Measurements from ENCODE around the gene PPP1R12B. TPM values are rescaled to one million over a fixed set of nuclear protein-coding genes. Genes with fewer than 3 reads are reported as not detected.
"Not testable (repeated sequence)": the region's sequence is repeated elsewhere in the genome, so short reads cannot be mapped to it uniquely, and the experiment has no call there.

The PPP1R12B gene
- polyA plus RNA-seq, 1 experiment, result 38.6 TPM

DNA sequence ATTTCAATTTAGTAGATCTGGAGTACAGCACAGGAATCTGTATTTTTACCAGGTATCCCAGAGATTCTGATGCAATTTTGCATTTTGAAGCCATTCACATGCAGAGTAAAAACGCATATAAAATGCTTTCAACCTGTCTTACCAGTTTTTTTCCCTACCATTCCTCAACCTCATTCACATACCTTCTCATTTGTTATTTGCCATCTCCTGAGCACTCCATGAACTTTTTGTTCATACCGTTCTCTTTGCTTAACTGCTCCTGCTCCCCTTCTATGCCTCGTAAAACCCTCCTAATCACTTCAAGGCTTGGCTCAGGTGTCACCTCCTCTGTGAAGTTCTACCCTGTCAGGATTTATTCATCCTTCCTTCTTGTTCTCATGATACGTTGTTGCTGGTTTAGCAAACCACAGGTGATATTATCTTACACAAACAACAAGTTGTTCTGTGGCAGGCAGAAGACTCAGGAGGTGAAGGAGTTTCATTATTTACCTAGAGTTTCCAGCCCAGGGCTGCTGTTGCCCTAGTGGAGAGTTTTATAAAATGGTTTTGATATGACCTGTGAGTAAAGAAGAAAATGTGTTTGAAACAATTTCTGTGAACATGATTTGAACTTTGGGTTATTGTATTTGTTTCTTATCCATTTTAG lies 31.5 kb downstream of the PPP1R12B start:
- POLR2A ChIA-PET; H3K27me3 ChIP-seq (ENCODE audit: control insufficient read depth, insufficient read depth, low read length); H3K4me3 ChIP-seq (ENCODE audit: low read depth, low read length); DNase-seq (ENCODE audit: low read depth, low spot score); H3K27ac ChIP-seq (ENCODE audit: low read depth, low read length); H3K9me3 ChIP-seq (ENCODE audit: control insufficient read depth, insufficient read depth, low read length); CTCF ChIA-PET: not testable (repeated sequence)
- TF ChIP-seq, protein P1, sequence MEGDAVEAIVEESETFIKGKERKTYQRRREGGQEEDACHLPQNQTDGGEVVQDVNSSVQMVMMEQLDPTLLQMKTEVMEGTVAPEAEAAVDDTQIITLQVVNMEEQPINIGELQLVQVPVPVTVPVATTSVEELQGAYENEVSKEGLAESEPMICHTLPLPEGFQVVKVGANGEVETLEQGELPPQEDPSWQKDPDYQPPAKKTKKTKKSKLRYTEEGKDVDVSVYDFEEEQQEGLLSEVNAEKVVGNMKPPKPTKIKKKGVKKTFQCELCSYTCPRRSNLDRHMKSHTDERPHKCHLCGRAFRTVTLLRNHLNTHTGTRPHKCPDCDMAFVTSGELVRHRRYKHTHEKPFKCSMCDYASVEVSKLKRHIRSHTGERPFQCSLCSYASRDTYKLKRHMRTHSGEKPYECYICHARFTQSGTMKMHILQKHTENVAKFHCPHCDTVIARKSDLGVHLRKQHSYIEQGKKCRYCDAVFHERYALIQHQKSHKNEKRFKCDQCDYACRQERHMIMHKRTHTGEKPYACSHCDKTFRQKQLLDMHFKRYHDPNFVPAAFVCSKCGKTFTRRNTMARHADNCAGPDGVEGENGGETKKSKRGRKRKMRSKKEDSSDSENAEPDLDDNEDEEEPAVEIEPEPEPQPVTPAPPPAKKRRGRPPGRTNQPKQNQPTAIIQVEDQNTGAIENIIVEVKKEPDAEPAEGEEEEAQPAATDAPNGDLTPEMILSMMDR (IDR thresholded peaks at IDR 0.05; ENCODE audit: low read depth, low read length), result 0 out of 2 replicates have a peak, but pooled peaks have one; percentile 16

DNA sequence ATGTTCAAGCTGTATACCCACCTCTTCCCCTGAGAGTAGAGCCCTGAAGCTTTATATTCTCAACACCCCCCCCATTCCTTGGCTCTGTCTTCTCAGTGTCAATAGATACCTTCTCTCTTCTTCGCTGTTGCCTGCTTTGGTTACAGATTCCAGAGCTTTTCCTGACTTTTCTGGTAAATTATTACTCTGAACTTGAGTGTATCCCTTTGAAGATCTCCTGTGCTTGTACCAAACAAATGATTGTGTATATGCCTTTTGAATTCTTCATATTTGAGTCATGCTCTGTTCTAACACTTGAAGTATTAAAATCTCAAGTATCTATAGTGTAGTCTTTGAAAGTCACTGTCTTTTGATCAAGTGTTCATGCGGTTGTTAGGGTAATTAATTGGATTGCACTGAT lies 32.0 kb downstream of the PPP1R12B start:
- H3K27ac ChIP-seq (ENCODE audit: low read depth, low read length); H3K4me3 ChIP-seq (ENCODE audit: low read depth, low read length); H3K27me3 ChIP-seq (ENCODE audit: control insufficient read depth, insufficient read depth, low read length); CTCF ChIA-PET; DNase-seq (ENCODE audit: low read depth, low spot score); H3K9me3 ChIP-seq (ENCODE audit: control insufficient read depth, insufficient read depth, low read length); POLR2A ChIA-PET: not testable (repeated sequence)

DNA sequence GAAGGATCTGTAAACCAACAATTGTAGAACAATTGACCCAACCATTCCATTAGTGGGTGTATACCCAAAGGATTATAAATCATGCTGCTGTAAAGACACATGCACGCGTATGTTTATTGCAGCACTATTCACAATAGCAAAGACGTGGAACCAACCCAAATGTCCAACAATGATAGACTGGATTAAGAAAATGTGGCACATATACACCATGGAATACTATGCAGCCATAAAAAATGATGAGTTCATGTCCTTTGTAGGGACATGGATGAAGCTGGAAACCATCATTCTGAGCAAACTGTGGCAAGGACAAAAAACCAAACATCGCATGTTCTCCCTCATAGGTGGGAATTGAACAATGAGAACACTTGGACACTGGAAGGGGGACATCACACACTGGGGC lies 33.4 kb downstream of the PPP1R12B start:
- H3K9me3 ChIP-seq (ENCODE audit: control insufficient read depth, insufficient read depth, low read length); DNase-seq (ENCODE audit: low read depth, low spot score); POLR2A ChIA-PET; H3K27me3 ChIP-seq (ENCODE audit: control insufficient read depth, insufficient read depth, low read length); H3K27ac ChIP-seq (ENCODE audit: low read depth, low read length); CTCF ChIA-PET; H3K4me3 ChIP-seq (ENCODE audit: low read depth, low read length): not testable (repeated sequence)

DNA sequence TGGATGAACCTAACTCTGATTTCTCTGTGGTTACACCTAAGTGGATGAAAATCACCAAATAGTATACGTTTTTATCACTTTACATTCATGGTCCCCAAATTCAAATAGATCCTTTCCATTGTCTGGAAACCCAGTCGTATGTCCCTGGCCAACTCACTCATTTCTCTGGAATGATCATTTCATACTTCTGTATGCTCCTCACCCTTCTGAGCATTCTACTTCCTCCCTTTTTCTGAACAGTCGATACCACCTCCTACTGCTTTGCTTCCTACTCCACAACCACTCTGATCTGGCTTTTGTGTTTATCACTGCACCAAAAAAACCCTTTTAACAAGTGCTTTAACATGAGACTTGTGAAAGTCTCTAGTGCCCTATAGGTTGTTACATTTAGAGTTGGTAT lies 47.3 kb downstream of the PPP1R12B start:
- H3K9me3 ChIP-seq (ENCODE audit: control insufficient read depth, insufficient read depth, low read length); CTCF ChIA-PET; POLR2A ChIA-PET; DNase-seq (ENCODE audit: low read depth, low spot score); H3K4me3 ChIP-seq (ENCODE audit: low read depth, low read length); H3K27me3 ChIP-seq (ENCODE audit: control insufficient read depth, insufficient read depth, low read length); H3K27ac ChIP-seq (ENCODE audit: low read depth, low read length): not testable (repeated sequence)

DNA sequence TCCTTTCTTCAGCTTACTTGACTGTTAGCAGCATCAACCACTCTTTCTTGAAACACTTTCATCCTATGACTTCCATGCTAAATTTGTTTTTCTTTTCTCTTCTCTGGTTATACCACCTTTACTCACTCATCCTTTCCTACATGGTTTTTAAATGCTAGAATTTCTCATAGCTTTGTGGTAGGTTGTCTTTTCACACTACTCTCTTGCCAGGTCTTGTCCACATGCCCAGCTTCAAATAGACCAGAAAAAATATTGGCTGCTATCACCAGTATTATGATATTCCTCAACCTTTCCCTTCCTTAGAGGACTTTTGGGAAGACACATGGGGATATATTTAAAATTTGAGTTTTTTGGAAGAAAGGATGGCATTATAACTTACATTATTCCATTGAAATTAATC lies 48.8 kb downstream of the PPP1R12B start:
- POLR2A ChIA-PET, result no interaction called here
- no peak for DNase-seq (ENCODE audit: low read depth, low spot score)
- Histone ChIP-seq H3K9me3 (ENCODE audit: control insufficient read depth, insufficient read depth, low read length) (no peaks in the 10 kb centered on the region), H3K27me3 (ENCODE audit: control insufficient read depth, insufficient read depth, low read length) (no peaks in the 10 kb centered on the region), H3K4me3 (ENCODE audit: low read depth, low read length) (no peak overlapping the region), H3K27ac (ENCODE audit: low read depth, low read length) (no peak overlapping the region)
- TF ChIP-seq, protein P1 (IDR thresholded peaks at IDR 0.05; ENCODE audit: low read depth, low read length), result no peak
- CTCF ChIA-PET, result interaction anchor here (1.5 kb wide), 1 partner anchor 203 kb away, joined by 3 read pairs; no protein-coding TSS in a partner anchor

DNA sequence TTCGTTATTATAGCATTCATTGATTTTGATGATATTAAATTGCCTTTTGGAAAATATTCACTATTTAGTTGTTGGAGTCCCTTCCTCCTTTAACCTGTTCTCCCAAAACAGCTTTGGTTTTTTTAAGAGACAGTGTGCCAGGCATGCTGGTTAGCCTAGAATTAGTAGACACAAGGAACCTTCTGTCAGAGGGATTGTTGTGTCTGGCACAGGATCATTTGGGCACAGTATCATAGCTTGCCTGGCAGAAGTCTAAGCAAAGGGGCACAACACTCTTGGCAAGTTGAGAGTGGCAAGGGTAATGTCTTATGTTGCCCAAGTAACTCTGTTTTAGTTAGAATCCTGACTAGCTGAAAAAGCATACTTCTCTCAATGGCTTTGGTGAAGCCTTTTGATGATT lies 49.9 kb downstream of the PPP1R12B start:
- DNase-seq (ENCODE audit: low read depth, low spot score); H3K27ac ChIP-seq (ENCODE audit: low read depth, low read length); POLR2A ChIA-PET; H3K9me3 ChIP-seq (ENCODE audit: control insufficient read depth, insufficient read depth, low read length); H3K27me3 ChIP-seq (ENCODE audit: control insufficient read depth, insufficient read depth, low read length); H3K4me3 ChIP-seq (ENCODE audit: low read depth, low read length): not testable (repeated sequence)
- CTCF ChIA-PET, result interaction anchor here (1.5 kb wide), 1 partner anchor 202 kb away, joined by 3 read pairs; no protein-coding TSS in a partner anchor

DNA sequence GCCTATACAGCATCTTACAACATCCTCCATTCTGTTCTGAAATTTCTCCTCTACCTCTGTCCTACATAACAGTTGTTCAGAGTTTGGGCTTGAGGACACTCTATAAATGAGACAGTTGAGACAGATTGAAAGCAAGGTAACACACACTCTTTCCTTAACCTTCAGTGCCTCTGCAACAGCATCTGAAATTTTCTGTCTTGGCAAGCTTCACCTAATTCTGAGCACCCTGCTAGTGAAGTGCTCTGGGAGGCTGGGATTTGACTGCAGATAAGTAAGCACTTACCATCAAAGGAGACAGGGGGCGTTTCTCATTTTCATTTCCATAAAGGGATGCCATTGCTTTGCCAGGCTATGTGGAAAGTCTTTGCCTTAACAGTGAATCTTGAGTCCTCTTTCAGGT lies 53.3 kb downstream of the PPP1R12B start:
- H3K27ac ChIP-seq (ENCODE audit: low read depth, low read length); H3K4me3 ChIP-seq (ENCODE audit: low read depth, low read length); DNase-seq (ENCODE audit: low read depth, low spot score); POLR2A ChIA-PET; H3K9me3 ChIP-seq (ENCODE audit: control insufficient read depth, insufficient read depth, low read length); H3K27me3 ChIP-seq (ENCODE audit: control insufficient read depth, insufficient read depth, low read length): not testable (repeated sequence)
- CTCF ChIA-PET, result interaction anchor here (0.7 to 1.3 kb wide), 2 partner anchors 24 to 95 kb away, joined by 3 to 4 read pairs; no protein-coding TSS in a partner anchor

DNA sequence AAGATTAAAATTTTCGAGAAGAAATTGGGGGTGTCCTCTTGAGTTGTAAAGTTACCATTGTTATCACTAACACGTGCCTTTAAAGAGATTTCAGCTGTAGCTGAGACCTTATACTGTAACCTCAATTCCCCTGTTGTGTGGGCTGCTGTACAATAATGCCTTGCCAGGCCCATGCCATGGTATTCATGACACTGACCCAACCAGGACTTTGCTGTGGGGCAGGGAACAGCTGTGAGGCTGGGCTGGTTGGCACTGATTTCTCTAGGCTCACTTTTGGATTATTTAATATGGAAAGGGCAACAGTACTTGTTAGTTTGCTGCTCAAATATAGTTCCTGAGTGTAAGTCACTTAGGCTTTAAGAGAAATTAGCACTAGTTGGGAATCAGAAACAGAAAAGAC lies 54.9 kb downstream of the PPP1R12B start:
- POLR2A ChIA-PET; DNase-seq (ENCODE audit: low read depth, low spot score); CTCF ChIA-PET; H3K4me3 ChIP-seq (ENCODE audit: low read depth, low read length); H3K27me3 ChIP-seq (ENCODE audit: control insufficient read depth, insufficient read depth, low read length); H3K27ac ChIP-seq (ENCODE audit: low read depth, low read length); H3K9me3 ChIP-seq (ENCODE audit: control insufficient read depth, insufficient read depth, low read length): not testable (repeated sequence)

All from AG04450 (cell line).